Nephron (organoid): ENCODE measurements around the gene HHLA2.

ENCODE experiments used
- H3K27ac Mint-ChIP-seq, 3 experiments: 2 replicates each; pipeline ENCODE4 v1.8.0; 2020; ENCODE audit warnings: mixed read lengths in 3 of 3, mild to moderate bottlenecking in 2 of 3, moderate library complexity in 1 of 3
- H3K27me3 Mint-ChIP-seq: 2 replicates; pipeline ENCODE4 v1.8.0; 2021; ENCODE audit warnings: low read depth, mild to moderate bottlenecking, moderate library complexity, mixed read lengths
- H3K36me3 Mint-ChIP-seq: 2 replicates; pipeline ENCODE4 v1.8.0; 2020; ENCODE audit warnings: low read depth, mixed read lengths
- H3K4me1 Mint-ChIP-seq: 2 replicates; pipeline ENCODE4 v1.8.0; 2020; ENCODE audit warnings: mixed read lengths
- H3K4me3 Mint-ChIP-seq, 3 experiments: 2 replicates each; pipeline ENCODE4 v1.8.0; 2020; ENCODE audit warnings: mild to moderate bottlenecking in 3 of 3, mixed read lengths in 3 of 3, moderate library complexity in 2 of 3
- H3K9me3 Mint-ChIP-seq: 2 replicates; pipeline ENCODE4 v1.8.0; 2020; ENCODE audit warnings: mixed read lengths
- TF ChIP-seq, protein P1 (sequence below), 3 experiments: fragments of 200-600 bp; sonication (generic); IDR thresholded peaks; one replicate each; pipeline ENCODE4 v1.5.0; 2021; ENCODE audit warnings: antibody characterized with exemption in 3 of 3; ENCODE audit not compliant: unreplicated experiment in 3 of 3

HHLA2 gene

DNA sequence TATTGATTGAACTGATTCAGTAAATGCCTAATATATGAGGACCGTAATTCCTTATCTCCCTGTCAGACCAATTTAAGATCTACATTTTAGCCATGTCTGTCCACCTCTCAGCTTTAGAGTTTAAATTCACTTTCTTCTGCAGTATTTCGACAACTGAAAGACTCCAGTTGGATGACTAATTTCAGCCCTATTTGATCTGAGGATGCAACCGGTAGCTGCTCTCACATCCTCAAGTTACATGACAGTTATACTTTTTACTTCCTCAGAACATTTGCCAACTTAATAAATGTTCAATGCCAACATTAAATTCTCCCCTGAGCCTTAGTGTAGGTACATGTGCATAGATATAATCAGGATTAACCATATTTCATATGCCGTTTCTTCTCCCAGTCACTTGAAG lies 2.5 kb upstream of the HHLA2 start:
- Mint-ChIP-seq H3K27me3 (no peaks in the 10 kb centered on the region), H3K9me3 (peaks cover 6% of the 10 kb centered on the region), H3K36me3 (no peaks in the 10 kb centered on the region), H3K27ac (no peak overlapping the region), H3K4me1 (no peaks in the 10 kb centered on the region), H3K4me3 (no peak overlapping the region)
- TF ChIP-seq, protein P1, sequence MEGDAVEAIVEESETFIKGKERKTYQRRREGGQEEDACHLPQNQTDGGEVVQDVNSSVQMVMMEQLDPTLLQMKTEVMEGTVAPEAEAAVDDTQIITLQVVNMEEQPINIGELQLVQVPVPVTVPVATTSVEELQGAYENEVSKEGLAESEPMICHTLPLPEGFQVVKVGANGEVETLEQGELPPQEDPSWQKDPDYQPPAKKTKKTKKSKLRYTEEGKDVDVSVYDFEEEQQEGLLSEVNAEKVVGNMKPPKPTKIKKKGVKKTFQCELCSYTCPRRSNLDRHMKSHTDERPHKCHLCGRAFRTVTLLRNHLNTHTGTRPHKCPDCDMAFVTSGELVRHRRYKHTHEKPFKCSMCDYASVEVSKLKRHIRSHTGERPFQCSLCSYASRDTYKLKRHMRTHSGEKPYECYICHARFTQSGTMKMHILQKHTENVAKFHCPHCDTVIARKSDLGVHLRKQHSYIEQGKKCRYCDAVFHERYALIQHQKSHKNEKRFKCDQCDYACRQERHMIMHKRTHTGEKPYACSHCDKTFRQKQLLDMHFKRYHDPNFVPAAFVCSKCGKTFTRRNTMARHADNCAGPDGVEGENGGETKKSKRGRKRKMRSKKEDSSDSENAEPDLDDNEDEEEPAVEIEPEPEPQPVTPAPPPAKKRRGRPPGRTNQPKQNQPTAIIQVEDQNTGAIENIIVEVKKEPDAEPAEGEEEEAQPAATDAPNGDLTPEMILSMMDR (IDR thresholded peaks at IDR 0.05; ENCODE audit: unreplicated experiment in 3 of 3) = no peak

DNA sequence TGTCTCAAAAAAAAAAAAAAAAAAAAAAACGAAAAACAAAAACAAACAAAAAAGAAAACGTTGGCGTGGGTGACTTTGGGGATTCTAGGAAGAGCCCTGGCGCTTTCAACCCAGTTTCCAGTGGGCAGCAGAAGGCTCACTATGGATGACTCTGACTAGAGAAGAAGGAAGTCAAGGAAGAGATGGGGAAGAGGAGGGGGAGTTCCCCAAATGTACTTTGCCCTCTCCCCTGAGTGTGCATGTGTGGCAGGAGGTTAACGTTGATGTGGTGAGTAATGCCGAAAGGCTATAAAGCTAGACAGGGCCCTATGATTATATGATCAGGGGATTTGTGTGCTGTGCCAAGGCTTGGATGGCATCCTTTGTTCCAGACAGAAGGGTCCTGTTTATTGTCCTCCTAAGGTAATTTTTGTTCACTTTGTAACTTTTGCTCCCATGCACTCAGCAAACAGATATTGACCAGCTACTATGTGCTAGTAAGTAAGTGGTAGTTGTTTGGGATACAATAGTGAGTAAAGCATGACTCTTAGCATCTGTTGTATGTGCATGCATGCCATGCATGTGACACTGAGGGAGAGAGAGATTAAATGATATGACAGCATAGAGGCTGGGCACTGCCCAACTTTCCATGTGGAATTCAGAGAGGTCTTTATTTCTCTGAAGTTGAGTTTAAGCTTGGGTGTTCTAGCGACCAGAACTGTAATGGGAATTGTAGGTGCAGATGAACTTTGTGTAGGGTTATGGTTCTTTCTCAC lies 750 bp upstream of the HHLA2 start:
- Mint-ChIP-seq H3K27ac (no peak overlapping the region), H3K4me3 (no peak overlapping the region), H3K27me3 (no peaks in the 10 kb centered on the region), H3K9me3 (peaks cover 6% of the 10 kb centered on the region), H3K36me3 (no peaks in the 10 kb centered on the region), H3K4me1 (no peaks in the 10 kb centered on the region)
- TF ChIP-seq, protein P1 (IDR thresholded peaks at IDR 0.05; ENCODE audit: unreplicated experiment in 3 of 3) = no peak

DNA sequence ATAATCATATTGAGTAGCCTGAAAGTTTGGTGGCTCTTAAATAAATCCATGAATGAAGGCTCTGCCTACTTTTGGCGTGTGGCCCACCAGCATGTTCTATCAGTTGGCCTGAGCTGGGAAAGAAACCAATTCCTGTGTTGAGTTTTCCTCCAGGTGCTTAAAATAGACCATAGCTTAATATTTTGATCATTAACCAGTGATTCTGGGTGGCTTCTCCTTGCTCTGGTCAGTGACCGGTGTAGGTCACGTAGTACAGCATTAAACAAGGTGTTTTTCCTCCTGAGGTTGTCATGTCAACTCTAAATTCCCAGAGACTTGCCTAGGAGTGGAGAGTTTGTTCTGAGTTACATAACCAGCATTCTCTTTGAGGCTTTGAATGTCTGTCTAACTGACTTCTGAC lies 1.3 kb downstream of the HHLA2 start:
- no peaks in the 10 kb centered on the region for H3K27me3 Mint-ChIP-seq
- TF ChIP-seq, protein P1 (IDR thresholded peaks at IDR 0.05; ENCODE audit: unreplicated experiment in 3 of 3) = no peak
- no peaks in the 10 kb centered on the region for H3K4me1 Mint-ChIP-seq

GRCh38 chr3:108298056-108298455 lies 1.7 kb downstream of the HHLA2 start:
- Mint-ChIP-seq H3K4me3 (peak overlapping the region in 1 of 3 experiments; percentile 6), H3K36me3 (no peaks in the 10 kb centered on the region)
- TF ChIP-seq, protein P1 (IDR thresholded peaks at IDR 0.05; ENCODE audit: unreplicated experiment in 3 of 3) = no peak

More for the DNA sequence above, 1.3 kb downstream of the HHLA2 start:
- peak overlapping the region; percentile 30 to 90 (median 51) for H3K27ac Mint-ChIP-seq
- H3K4me3 Mint-ChIP-seq = no peak overlapping the region
- no peaks in the 10 kb centered on the region for H3K36me3 Mint-ChIP-seq
- H3K9me3 Mint-ChIP-seq = no peaks in the 10 kb centered on the region

DNA sequence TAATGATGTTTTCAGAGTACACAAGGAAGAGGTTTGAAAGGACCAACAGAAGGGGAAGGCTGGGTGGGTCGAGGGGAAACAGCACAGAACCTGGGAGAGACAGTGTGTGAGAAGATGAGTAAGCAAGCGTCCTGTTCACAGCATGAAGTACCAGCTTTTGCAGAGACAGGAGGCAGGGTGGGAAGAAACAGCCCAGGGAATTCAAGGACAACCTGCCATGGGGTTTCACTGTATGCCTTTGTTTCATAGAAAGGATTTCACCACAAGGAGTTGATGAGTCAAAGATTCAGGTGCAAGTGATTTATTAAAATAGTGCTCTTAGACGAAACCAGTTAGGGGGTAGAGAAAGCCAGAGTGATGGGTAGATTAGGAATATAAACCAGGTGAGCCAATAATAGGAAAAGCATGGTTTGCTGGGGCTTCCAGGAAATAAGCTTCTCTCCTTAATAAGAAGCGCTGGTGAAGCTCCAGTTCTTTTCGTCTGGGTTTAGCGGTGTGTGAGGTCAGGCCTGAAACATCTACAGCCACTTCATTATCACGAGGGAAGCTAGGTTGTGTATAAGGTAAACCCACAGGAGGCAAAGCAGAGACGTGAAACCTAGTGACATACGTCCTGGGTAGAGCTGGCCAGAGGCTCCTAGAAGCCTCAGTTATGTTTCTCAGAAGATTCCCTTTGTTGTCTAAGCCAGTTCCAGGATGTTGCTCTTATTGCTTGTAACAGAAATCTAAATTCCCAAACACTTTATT lies 3.9 kb downstream of the HHLA2 start:
- Mint-ChIP-seq H3K4me3 (no peak overlapping the region), H3K9me3 (no peaks in the 10 kb centered on the region), H3K27ac (peak overlapping the region in 1 of 3 experiments; percentile 47), H3K27me3 (no peaks in the 10 kb centered on the region), H3K36me3 (no peaks in the 10 kb centered on the region), H3K4me1 (no peaks in the 10 kb centered on the region)
- TF ChIP-seq, protein P1 (IDR thresholded peaks at IDR 0.05; ENCODE audit: unreplicated experiment in 3 of 3) = no peak

More at GRCh38 chr3:108298056-108298455, 1.7 kb downstream of the HHLA2 start:
- Mint-ChIP-seq H3K27me3 (no peaks in the 10 kb centered on the region), H3K27ac (peak overlapping the region; percentile 30 to 90 (median 51)), H3K4me1 (no peaks in the 10 kb centered on the region), H3K9me3 (no peaks in the 10 kb centered on the region)
